SK-N-MC (cell line): ENCODE data around the gene RARRES2.

Experiments
- EZH2 ChIP-seq: fragments of 200-600 bp; sonication (generic); IDR thresholded peaks from one replicate; pipeline ENCODE4 v1.6.1; 2017; ENCODE audit warnings: antibody characterized with exemption
- FOXP2 ChIP-seq: optimal IDR thresholded peaks from 2 replicates; pipeline ENCODE3; 2011; ENCODE audit warnings: mild to moderate bottlenecking, moderate library complexity; ENCODE audit not compliant: insufficient read depth; ENCODE audit errors: extremely low read length, control extremely low read depth
- POLR2AphosphoS5 ChIP-seq: IDR thresholded peaks from 2 replicates; pipeline ENCODE4 v1.6.1; 2012; ENCODE audit warnings: mild to moderate bottlenecking, low read depth, low read length, borderline replicate concordance

DNA sequence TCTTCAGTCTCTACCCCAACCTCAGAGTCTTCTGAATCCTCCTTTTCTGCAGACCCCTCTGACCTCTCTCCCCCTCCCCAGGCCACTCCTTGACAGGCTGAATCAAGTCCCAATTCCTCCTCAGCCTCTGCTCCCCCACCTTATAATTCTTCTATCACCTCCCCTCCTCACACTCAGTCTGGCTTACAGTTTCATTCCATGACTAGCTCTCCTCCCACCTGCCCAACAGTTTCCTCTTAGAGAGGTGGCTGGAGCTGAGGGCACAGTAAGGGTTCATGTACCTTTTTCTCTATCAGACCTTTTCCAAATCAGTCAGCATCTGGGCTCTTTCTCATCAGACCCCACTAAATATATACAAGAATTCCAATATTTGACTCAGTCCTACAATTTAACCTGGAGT, 32.9 kb downstream of the RARRES2 start:
- TF ChIP-seq POLR2AphosphoS5 (no peak), EZH2 (no peak), FOXP2 (no peak)
